Endothelial cell of umbilical vein (primary cell): ENCODE data around the gene ETV7. TPM values are rescaled to one million over a fixed set of nuclear protein-coding genes. Genes with fewer than 3 reads are reported as not detected.

Source experiments
- BruUV-seq: library from RNA; stranded (reverse); fragments of 400-500 nt; replicated peaks from 2 replicates; lab custom pipeline; 2021; lab: Mats Ljungman, UMichigan
- CTCF ChIA-PET: fragments of 300-600, 350-600 bp; sonication (Branson Sonifier 250); formaldehyde crosslinking; loops from one replicate; lab custom pipeline; 2021; ENCODE audit warnings: antibody characterized with exemption, inconsistent platforms; lab: Charles Lee
- POLR2A ChIA-PET: fragments of 300-600, 350-600 bp; sonication (Branson Sonifier 250); formaldehyde crosslinking; loops from one replicate; lab custom pipeline; 2021; ENCODE audit warnings: antibody characterized with exemption, inconsistent platforms; lab: Charles Lee
- DNase-seq: peaks from one replicate; pipeline ENCODE4 v3.0.0-alpha.2; 2011; ENCODE audit warnings: low read depth, low spot score
- FAIRE-seq: peaks from 2 replicates; lab custom pipeline; 2011; peaks lifted over from hg19 to GRCh38; lab: Jason Lieb, UNC
- H2AFZ ChIP-seq: 2 replicates; pipeline ENCODE4 v1.6.0; 2012; ENCODE audit warnings: low read depth, low read length, control low read depth, inconsistent platforms
- H3K27ac ChIP-seq: 2 replicates; pipeline ENCODE4 v1.5.1; 2011; ENCODE audit warnings: low read depth, mild to moderate bottlenecking, control low read depth, low read length, moderate library complexity; ENCODE audit not compliant: insufficient read depth
- H3K27me3 ChIP-seq, 2 experiments: 2 replicates each; pipeline versions ENCODE4 v1.6.0 to v1.6.1; 2011; ENCODE audit warnings: low read length in 2 of 2, mixed read lengths in 1 of 2; ENCODE audit not compliant: control insufficient read depth in 2 of 2, insufficient read depth in 2 of 2
- H3K36me3 ChIP-seq, 2 experiments: 2 replicates in 1 of 2; 3 replicates in 1 of 2; pipeline ENCODE4 v1.5.1; 2011; ENCODE audit warnings: low read length in 2 of 2, mild to moderate bottlenecking in 1 of 2, moderate library complexity in 1 of 2; ENCODE audit not compliant: control insufficient read depth in 2 of 2, insufficient read depth in 2 of 2; ENCODE audit errors: extremely low read depth in 1 of 2
- H3K4me1 ChIP-seq: 3 replicates; pipeline ENCODE4 v1.5.1; 2011; ENCODE audit warnings: mild to moderate bottlenecking, low read length; ENCODE audit not compliant: control insufficient read depth, insufficient read depth; ENCODE audit errors: extremely low read depth
- H3K4me2 ChIP-seq: 2 replicates; pipeline ENCODE4 v1.6.1; 2011; ENCODE audit warnings: low read length, control low read depth, mixed read lengths; ENCODE audit not compliant: insufficient read depth
- H3K4me3 ChIP-seq, 3 experiments: fragments of 200-600 bp in 1 of 3; sonication (generic), shearing (Covaris generic) in 1 of 3; replicated peaks in 1 of 3; 2 replicates each; pipeline ENCODE4 v1.5.1; 2011 to 2016; ENCODE audit warnings: control low read depth in 3 of 3, low read length in 3 of 3, mild to moderate bottlenecking in 2 of 3, inconsistent platforms in 1 of 3, low read depth in 1 of 3, moderate library complexity in 1 of 3; ENCODE audit not compliant: insufficient read depth in 1 of 3
- H3K79me2 ChIP-seq: 2 replicates; pipeline ENCODE4 v1.6.0; 2012; ENCODE audit warnings: low read length, inconsistent platforms; ENCODE audit not compliant: control insufficient read depth, insufficient read depth
- H3K9ac ChIP-seq: replicated peaks from 2 replicates; pipeline ENCODE3; 2011; ENCODE audit warnings: low read length, control low read depth; ENCODE audit not compliant: insufficient read depth; ENCODE audit errors: extremely low read depth
- H3K9me1 ChIP-seq: replicated peaks from 3 replicates; pipeline ENCODE4 v1.6.0; 2011; ENCODE audit warnings: mild to moderate bottlenecking, low read length; ENCODE audit not compliant: control insufficient read depth, insufficient read depth; ENCODE audit errors: extremely low read depth
- H3K9me3 ChIP-seq: replicated peaks from 2 replicates; pipeline ENCODE4 v1.5.1; 2012; ENCODE audit warnings: low read length, inconsistent platforms; ENCODE audit not compliant: control insufficient read depth, insufficient read depth
- H4K20me1 ChIP-seq: replicated peaks from 2 replicates; pipeline ENCODE3; 2011; ENCODE audit warnings: mild to moderate bottlenecking, low read length; ENCODE audit not compliant: control insufficient read depth, insufficient read depth; ENCODE audit errors: extremely low read depth
- CTCF ChIP-seq, 2 donors: IDR thresholded peaks; 1 replicate in 1 of 2; 2 replicates in 1 of 2; pipeline ENCODE4 v1.5.1; 2011; ENCODE audit warnings: low read length in 2 of 2, mild to moderate bottlenecking in 2 of 2, moderate library complexity in 2 of 2, control low read depth in 1 of 2, inconsistent platforms in 1 of 2, low read depth in 1 of 2; ENCODE audit not compliant: insufficient read depth in 1 of 2; ENCODE audit errors: extremely low read depth in 1 of 2
- EZH2 ChIP-seq: IDR thresholded peaks from 2 replicates; pipeline ENCODE4 v1.6.1; 2012; ENCODE audit warnings: borderline replicate concordance, low read depth, mild to moderate bottlenecking, moderate library complexity, low read length, inconsistent platforms; ENCODE audit not compliant: severe bottlenecking
- FOS ChIP-seq: IDR thresholded peaks from 2 replicates; pipeline ENCODE4 v1.6.1; 2011; ENCODE audit warnings: mild to moderate bottlenecking, low read length, moderate library complexity, borderline replicate concordance; ENCODE audit not compliant: insufficient read depth
- GATA2 ChIP-seq: IDR thresholded peaks from 2 replicates; pipeline ENCODE4 v1.7.0; 2011; ENCODE audit warnings: low read depth, mild to moderate bottlenecking, moderate library complexity, mixed read lengths, low read length; ENCODE audit not compliant: insufficient read length, insufficient read depth
- JUN ChIP-seq: IDR thresholded peaks from 2 replicates; pipeline ENCODE4 v1.6.1; 2011; ENCODE audit warnings: borderline replicate concordance, low read depth; ENCODE audit not compliant: insufficient read length, insufficient read depth
- MYC ChIP-seq: IDR thresholded peaks from one replicate; pipeline ENCODE4 v1.6.1; 2011; ENCODE audit warnings: mild to moderate bottlenecking, low read depth, low read length
- POLR2A ChIP-seq: IDR thresholded peaks from 2 replicates; pipeline ENCODE4 v1.6.1; 2012; ENCODE audit warnings: low read depth, mild to moderate bottlenecking, control low read depth, low read length
- POLR2AphosphoS5 ChIP-seq: IDR thresholded peaks from 2 replicates; pipeline ENCODE4 v1.6.1; 2012; ENCODE audit warnings: low read depth, mild to moderate bottlenecking, control low read depth, low read length, moderate library complexity; ENCODE audit not compliant: insufficient read depth
- dilution Hi-C: fragments of 300-500 bp; cut with MboI; formaldehyde crosslinking; loops from one replicate; pipeline ENCODE4 v1.15.0; 2019; ENCODE audit warnings: low sequenced_read_pairs; ENCODE audit not compliant: extremely low pct_ligation_motif_present
- intact Hi-C: fragments of 100-400 bp; cut with micrococcal nuclease; formaldehyde crosslinking; loops from one replicate; pipeline ENCODE4 v1.10.0; 2022
- polyA plus RNA-seq, 4 experiments: library from polyadenylated mRNA; depleted of rRNA in 3 of 4; stranded (reverse) in 3 of 4; unstranded in 1 of 4; fragments of >200 nt; gene quantifications; 2 replicates each; pipeline versions ENCODE4 v1.2.1 to v1.2.3, GENCODE V29; 2011 to 2012; ENCODE audit warnings: missing spikeins in 1 of 4
- total RNA-seq: library from RNA; stranded (reverse); gene quantifications from 2 replicates; pipeline ENCODE4 v1.2.3, GENCODE V29; 2021
- TF ChIP-seq, protein P1 (sequence below): IDR thresholded peaks from 2 replicates; pipeline ENCODE4 v1.6.1; 2011; ENCODE audit not compliant: insufficient read depth, insufficient read length

The ETV7 gene
- total and polyA plus RNA-seq, 2 donors (not counting 3 experiments of a cell fraction or from before 2014, with no cell fraction given): 0.23 to 0.58 TPM

- BruUV-seq: no TSS peak
- CTCF ChIA-PET: interaction anchor here (1.2 to 13.2 kb wide), 2 partner anchors 14 to 43 kb away, joined by 4 to 373 read pairs; no protein-coding TSS in a partner anchor
These were observed 41.6 kb downstream of the ETV7 start for GRCh38 chr6:36345681-36346466.

More at GRCh38 chr6:36345681-36346466, 41.6 kb downstream of the ETV7 start:
- H3K4me1 ChIP-seq: peaks cover 20% of the 10 kb centered on the region
- peaks cover 8 to 28% of the 10 kb centered on the region in 2 experiments for H3K27me3 ChIP-seq
- H3K27ac ChIP-seq: no peak overlapping the region
- dilution Hi-C loops: no loop called here
- intact Hi-C loops: no loop called here
- no peak for DNase-seq
- no peak overlapping the region for H3K4me3 ChIP-seq
- H3K4me2 ChIP-seq: no peak overlapping the region
- no peaks in the 10 kb centered on the region for H3K9me3 ChIP-seq
- H2AFZ ChIP-seq: no peak overlapping the region
- FAIRE-seq: no peak
- H3K9me1 ChIP-seq: no peaks in the 10 kb centered on the region
- POLR2A ChIA-PET: no interaction called here
- H3K9ac ChIP-seq: no peak overlapping the region
- H3K36me3 ChIP-seq: no peaks in the 10 kb centered on the region
- no peak for TF ChIP-seq FOS
- TF ChIP-seq MYC: no peak
- TF ChIP-seq GATA2: no peak
- TF ChIP-seq CTCF (IDR thresholded peaks at IDR 0.05; ENCODE audit: extremely low read depth in 1 of 2, insufficient read depth in 1 of 2, low read depth in 1 of 2, low read length in 2 of 2): no peak
- no peak for TF ChIP-seq POLR2AphosphoS5
- TF ChIP-seq, protein P1, sequence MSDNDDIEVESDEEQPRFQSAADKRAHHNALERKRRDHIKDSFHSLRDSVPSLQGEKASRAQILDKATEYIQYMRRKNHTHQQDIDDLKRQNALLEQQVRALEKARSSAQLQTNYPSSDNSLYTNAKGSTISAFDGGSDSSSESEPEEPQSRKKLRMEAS: no peak
- TF ChIP-seq POLR2A: no peak
- TF ChIP-seq EZH2: no peak
- no peak for TF ChIP-seq JUN
- H4K20me1 ChIP-seq: no peaks in the 10 kb centered on the region
- no peaks in the 10 kb centered on the region for H3K79me2 ChIP-seq
